Esophagus squamous epithelium (tissue), 5 donors: Measurements from ENCODE around the gene NUPR1. TPM values are rescaled to one million over a fixed set of nuclear protein-coding genes. Genes with fewer than 3 reads are reported as not detected.
"Not testable (repeated sequence)": the region's sequence is repeated elsewhere in the genome, so short reads cannot be mapped to it uniquely, and the experiment has no call there.

ENCODE experiments used
- DNase-seq: peaks from one replicate; lab custom pipeline; 2025; lab: John Stamatoyannopoulos, UW
- H3K27ac ChIP-seq, 4 donors: fragments of 200-600 bp; sonication (generic); one replicate each; pipeline ENCODE4 v1.5.1; 2016 to 2019; ENCODE audit warnings: mild to moderate bottlenecking in 1 of 4
- H3K27me3 ChIP-seq, 4 donors: fragments of 200-600 bp; sonication (generic); 1 replicate in 3 of 4; 2 replicates in 1 of 4; pipeline versions ENCODE4 v1.5.1 to v1.6.0; 2017 to 2021; ENCODE audit warnings: antibody characterized with exemption in 1 of 4
- H3K36me3 ChIP-seq, 3 donors: fragments of 200-600 bp; sonication (generic); one replicate each; pipeline ENCODE4 v1.5.1; 2016 to 2019
- H3K4me1 ChIP-seq, 3 donors: fragments of 200-600 bp; sonication (generic); one replicate each; pipeline ENCODE4 v1.5.1; 2017 to 2019
- H3K4me3 ChIP-seq, 4 donors: fragments of 200-600 bp; sonication (generic); 1 replicate in 3 of 4; 2 replicates in 1 of 4; pipeline ENCODE4 v1.5.1; 2016 to 2019; ENCODE audit warnings: mild to moderate bottlenecking in 2 of 4, moderate library complexity in 1 of 4
- H3K9me3 ChIP-seq, 3 donors: fragments of 200-600 bp; sonication (generic); one replicate each; pipeline ENCODE4 v1.5.1; 2016 to 2019
- POLR2A ChIP-seq, 4 donors: fragments of 450-650 bp; IDR thresholded peaks; one replicate each; pipeline ENCODE4 v1.6.1; 2017; ENCODE audit warnings: antibody characterized with exemption in 4 of 4, mild to moderate bottlenecking in 4 of 4, moderate library complexity in 3 of 4
- WGBS, 2 donors: methylation state at CpG; one replicate each; pipeline ENCODE4 v1.1.5; 2018; 5-methylcytosine and 5-hydroxymethylcytosine counted together
- intact Hi-C: fragments of 100-400 bp; cut with DNase I; formaldehyde crosslinking; loops from one replicate; pipeline ENCODE4 v1.15.0; 2022
- total RNA-seq, 4 donors: library from RNA; depleted of rRNA; stranded (reverse); fragments of >200 nt; gene quantifications; one replicate each; pipeline ENCODE4 v1.1.0, GENCODE V29; 2016
- TF ChIP-seq, protein P1 (sequence below), 6 experiments: fragments of 450-650 bp in 4 of 6; fragments of 200-600 bp in 2 of 6; sonication (generic) in 2 of 6; IDR thresholded peaks; one replicate each; pipeline ENCODE4 v1.5.1; 2016 to 2019; ENCODE audit warnings: antibody characterized with exemption in 6 of 6, mild to moderate bottlenecking in 4 of 6, moderate library complexity in 4 of 6
- donor health status: DM: yes; HTN: yes; CAD: no.

NUPR1 gene
- total RNA-seq, 4 donors from 2014 or later, result 5.2 to 21.4 (median 15.0) TPM

DNA sequence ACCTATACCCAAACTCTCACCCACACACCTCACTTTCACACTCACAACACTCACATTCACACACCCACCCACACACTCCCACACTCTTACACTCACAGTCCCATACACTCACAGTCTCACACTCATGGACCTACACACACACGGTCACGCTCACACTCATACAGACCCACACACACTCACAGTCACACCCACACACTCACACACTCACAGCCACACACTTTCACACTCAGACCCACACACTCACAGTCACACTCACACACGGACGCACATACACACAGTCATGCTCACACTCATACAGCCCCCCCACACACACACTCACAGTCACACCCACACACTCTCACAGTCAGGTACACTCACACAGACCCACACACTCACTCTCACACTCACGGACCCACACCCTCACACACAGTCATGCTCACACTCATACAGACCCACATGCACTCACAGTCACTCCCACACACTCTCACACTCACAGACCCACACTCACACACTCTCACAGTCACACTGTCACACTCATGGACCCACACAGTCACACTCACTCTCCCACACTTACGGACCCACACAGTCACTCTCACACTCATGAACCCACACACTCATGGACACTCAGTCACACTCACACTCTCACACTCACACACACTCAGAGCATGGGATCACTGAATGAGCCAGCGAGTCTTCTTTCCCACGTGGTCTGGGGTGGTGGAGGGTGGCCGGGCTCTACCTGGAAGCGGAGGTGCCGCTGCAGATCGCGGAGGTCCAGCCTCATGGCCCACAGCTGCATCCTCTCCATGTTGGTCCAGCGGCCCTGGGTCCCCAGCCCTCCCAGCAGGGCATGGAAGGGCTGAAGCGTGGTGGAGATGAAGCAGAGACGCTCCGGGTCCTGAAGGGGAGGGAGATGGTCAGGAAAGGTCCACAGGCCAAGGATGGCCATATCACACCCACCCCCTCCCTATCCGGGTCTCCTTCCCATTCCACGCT is 37.2 kb downstream of the NUPR1 start:
- Histone ChIP-seq H3K36me3 (no peaks in the 10 kb centered on the region), H3K9me3 (no peaks in the 10 kb centered on the region), H3K27ac (no peak overlapping the region), H3K4me1 (peaks cover 0 to 20% (median 8%) of the 10 kb centered on the region in 3 donors), H3K4me3 (no peak overlapping the region), H3K27me3 (peaks cover 0 to 6% (median 0%) of the 10 kb centered on the region in 4 donors)
- no peak for DNase-seq
- intact Hi-C loops, result no loop called here
- WGBS, 2 donors, result 86% methylated on average over 14 to 18 of the region's 19 CpGs
- TF ChIP-seq, protein P1, sequence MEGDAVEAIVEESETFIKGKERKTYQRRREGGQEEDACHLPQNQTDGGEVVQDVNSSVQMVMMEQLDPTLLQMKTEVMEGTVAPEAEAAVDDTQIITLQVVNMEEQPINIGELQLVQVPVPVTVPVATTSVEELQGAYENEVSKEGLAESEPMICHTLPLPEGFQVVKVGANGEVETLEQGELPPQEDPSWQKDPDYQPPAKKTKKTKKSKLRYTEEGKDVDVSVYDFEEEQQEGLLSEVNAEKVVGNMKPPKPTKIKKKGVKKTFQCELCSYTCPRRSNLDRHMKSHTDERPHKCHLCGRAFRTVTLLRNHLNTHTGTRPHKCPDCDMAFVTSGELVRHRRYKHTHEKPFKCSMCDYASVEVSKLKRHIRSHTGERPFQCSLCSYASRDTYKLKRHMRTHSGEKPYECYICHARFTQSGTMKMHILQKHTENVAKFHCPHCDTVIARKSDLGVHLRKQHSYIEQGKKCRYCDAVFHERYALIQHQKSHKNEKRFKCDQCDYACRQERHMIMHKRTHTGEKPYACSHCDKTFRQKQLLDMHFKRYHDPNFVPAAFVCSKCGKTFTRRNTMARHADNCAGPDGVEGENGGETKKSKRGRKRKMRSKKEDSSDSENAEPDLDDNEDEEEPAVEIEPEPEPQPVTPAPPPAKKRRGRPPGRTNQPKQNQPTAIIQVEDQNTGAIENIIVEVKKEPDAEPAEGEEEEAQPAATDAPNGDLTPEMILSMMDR (IDR thresholded peaks at IDR 0.05), result no peak
- TF ChIP-seq POLR2A (IDR thresholded peaks at IDR 0.05), result no peak

DNA sequence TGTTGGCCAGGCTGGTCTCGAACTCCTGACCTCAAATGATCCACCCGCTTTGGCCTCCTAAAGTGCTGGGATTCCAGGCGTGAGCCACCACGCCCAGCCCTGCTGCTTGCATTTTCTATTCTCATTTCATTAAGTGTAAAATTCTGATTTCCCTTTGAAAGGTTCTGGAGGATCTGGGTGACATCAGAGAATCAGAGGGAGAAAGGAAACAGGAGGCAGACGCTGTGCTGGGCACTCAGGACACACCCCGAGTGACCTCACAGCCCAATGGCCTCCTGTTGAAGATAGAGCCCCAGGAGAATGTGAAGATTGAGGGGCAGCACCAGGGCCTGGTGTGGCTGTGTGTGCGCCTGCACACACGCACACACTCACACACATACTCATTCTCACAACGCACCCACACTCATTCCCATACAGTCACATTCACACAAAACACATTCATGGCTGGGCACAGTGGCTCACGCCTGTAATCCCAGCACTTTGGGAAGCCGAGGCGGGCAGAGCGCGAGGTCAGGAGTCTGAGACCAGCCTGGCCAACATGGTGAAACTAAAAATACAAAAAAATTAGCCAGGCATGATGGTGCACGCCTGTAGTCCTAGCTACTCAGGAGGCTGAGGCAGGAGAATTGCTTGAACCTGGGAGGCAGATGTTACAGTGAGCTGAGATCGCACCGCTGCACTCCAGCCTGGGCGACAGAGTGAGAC is 38.1 kb downstream of the NUPR1 start:
- H3K27me3 ChIP-seq, intact Hi-C loops, H3K4me3 ChIP-seq, DNase-seq, H3K9me3 ChIP-seq, H3K36me3 ChIP-seq, H3K27ac ChIP-seq: not testable (repeated sequence)
- WGBS, 2 donors, result 74 to 81% methylated on average over 13 to 18 of the region's 18 CpGs
- H3K4me1 ChIP-seq, result peaks cover 0 to 20% (median 8%) of the 10 kb centered on the region in 3 donors

DNA sequence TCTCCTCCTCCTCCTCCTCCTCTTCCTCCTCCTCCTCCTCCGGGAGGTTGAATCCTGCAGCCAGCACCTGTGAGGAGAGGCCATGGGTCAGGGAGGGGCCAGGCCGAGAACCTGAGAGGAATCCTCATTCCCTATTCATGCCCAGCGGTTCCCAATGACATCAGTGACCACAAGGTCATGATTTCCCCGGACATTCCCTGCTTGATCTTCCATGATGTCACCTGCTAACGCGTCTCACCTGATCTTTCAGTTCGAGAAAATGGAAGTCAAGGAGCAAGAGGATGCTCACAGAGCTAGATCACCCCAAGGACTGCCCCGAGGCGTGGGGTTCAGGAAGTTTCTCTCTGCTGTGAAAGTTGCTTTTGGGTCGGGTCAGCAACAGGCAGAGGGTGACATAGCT is 38.9 kb downstream of the NUPR1 start:
- no peak for DNase-seq
- intact Hi-C loops, result no loop called here
- no peaks in the 10 kb centered on the region for H3K36me3 ChIP-seq
- no peak overlapping the region for H3K4me3 ChIP-seq
- H3K9me3 ChIP-seq, result no peaks in the 10 kb centered on the region
- no peak for TF ChIP-seq POLR2A (IDR thresholded peaks at IDR 0.05)
- TF ChIP-seq, protein P1 (IDR thresholded peaks at IDR 0.05), result no peak
- H3K27ac ChIP-seq, result no peak overlapping the region
- H3K4me1 ChIP-seq, result peaks cover 0 to 17% (median under 1%) of the 10 kb centered on the region in 3 donors
- WGBS, 2 donors, result 68 to 75% methylated on average over 5 to 9 of the region's 10 CpGs
- peaks cover 0 to 6% (median 0%) of the 10 kb centered on the region in 4 donors for H3K27me3 ChIP-seq

DNA sequence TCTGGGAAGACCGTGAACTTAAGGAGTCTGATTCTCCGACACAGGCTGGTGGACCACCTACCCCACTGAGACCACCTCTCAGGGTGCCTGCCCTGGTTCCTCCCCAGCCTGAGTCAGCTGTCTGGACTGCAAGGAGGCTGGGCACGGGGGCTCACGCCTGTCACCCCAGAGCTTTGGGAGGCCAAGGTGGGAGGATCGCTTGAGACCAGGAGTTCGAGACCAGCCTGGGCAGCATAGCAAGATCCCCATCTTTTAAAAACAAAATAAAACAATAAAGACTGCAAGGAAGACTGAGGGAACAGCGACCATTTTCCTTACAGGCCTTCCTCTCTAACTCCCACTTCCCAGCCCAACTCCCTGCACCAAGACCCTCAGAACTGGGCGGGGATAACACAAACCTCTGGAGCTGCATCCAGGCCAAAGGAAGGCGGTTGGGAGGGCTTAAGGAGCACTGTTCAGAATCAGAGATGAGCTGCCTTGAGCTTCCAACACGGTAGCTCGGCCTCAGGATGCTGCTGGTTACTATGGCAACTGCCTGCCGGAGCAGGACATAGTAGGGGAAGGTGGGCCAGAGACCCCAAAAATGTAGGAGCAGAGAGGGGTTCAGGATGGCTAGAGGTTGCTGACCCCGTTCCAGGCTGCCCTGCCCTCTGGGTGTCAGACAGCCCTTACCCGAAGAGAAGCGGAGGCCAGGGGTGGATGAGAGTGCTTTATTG is 40.0 kb downstream of the NUPR1 start:
- no peak for DNase-seq
- Histone ChIP-seq H3K9me3 (no peaks in the 10 kb centered on the region), H3K36me3 (no peaks in the 10 kb centered on the region), H3K4me1 (peaks cover 0 to 14% (median 0%) of the 10 kb centered on the region in 3 donors), H3K4me3 (no peak overlapping the region), H3K27ac (no peak overlapping the region), H3K27me3 (peaks cover 0 to 3% (median 0%) of the 10 kb centered on the region in 4 donors)
- 84 to 91% methylated on average over 7 to 10 of the region's 15 CpGs for WGBS, 2 donors
- TF ChIP-seq POLR2A (IDR thresholded peaks at IDR 0.05), result no peak
- TF ChIP-seq, protein P1 (IDR thresholded peaks at IDR 0.05), result no peak
- intact Hi-C loops, result no loop called here

DNA sequence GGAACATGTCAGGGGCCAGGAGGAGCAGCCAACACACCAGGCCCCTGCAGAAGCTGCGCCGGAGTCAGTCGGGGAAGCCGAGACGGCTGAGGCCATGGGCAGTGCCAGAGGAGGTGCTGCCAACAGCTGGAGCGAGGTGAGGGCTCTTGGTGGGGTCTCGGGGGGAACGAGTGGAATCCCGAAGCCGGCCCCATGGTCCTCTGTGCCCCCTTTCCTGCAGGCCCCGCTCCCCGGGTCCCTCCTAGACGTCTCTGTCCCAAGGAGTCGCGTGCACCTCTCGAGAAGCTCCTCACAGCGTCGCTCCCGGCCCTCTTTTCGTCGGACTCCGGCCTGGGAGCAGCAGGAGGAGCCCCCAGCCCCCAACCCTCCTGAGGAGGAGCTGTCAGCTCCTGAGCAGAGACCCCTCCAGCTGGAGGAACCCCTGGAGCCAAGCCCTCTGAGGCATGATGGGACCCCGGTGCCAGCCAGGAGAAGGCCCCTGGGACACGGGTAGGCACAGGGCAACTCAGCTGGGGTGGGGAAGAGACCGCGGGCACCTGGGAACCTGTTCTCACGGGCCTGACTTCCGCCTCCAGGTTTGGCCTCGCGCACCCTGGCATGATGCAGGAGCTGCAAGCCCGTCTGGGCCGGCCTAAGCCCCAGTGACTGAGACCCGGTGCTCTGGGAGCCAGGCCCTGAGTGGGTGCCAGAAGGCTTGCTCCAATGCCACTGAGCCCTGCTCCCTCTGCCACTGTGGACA is 40.7 kb downstream of the NUPR1 start:
- 63 to 80% methylated on average over 12 to 14 of the region's 33 CpGs for WGBS, 2 donors
- no peaks in the 10 kb centered on the region for H3K36me3 ChIP-seq
- intact Hi-C loops, result no loop called here
- no peaks in the 10 kb centered on the region for H3K27me3 ChIP-seq
- H3K9me3 ChIP-seq, result no peaks in the 10 kb centered on the region
- H3K27ac ChIP-seq, result no peak overlapping the region
- DNase-seq, result no peak
- no peak overlapping the region for H3K4me3 ChIP-seq
- no peak for TF ChIP-seq POLR2A (IDR thresholded peaks at IDR 0.05)
- TF ChIP-seq, protein P1 (IDR thresholded peaks at IDR 0.05), result no peak
- H3K4me1 ChIP-seq, result peaks cover 0 to 19% (median 0%) of the 10 kb centered on the region in 3 donors
